ENCODE data around the gene RAPGEF3. TPM values are rescaled to one million over a fixed set of nuclear protein-coding genes. Genes with fewer than 3 reads are reported as not detected.

Gene RAPGEF3
- total and polyA plus RNA-seq, 2 of the 8 experiments (the other 6 are each of a cell fraction or from before 2014, with no cell fraction given), result 5.0 to 9.4 TPM

DNA sequence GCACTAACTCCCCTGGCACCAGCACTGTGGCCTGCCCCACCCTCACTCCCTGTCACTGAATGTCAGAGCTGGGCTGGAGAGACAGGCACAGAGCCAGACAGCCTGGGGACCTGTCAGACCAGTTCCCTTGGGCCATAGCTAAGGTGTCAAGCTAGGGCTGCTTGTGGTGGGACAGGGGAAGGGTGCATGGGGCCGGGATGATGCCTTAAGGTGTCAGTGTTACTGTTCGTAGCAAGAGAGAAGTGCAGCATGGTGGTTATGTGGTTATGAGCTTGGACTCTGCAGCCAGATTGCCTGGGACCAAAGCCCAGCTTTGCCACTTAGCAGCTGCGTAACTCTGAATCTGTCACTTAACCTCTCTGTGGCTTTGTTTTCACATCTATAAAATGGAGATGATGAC lies 3.8 kb downstream of the RAPGEF3 start:
- Histone ChIP-seq H3K27ac (ENCODE audit: low read depth, low read length) (no peak overlapping the region), H2AK5ac (ENCODE audit: low read depth, low read length) (peak overlapping the region; percentile 26; the same call in 1 of the 2 replicates), H2BK20ac (ENCODE audit: low read length) (peak overlapping the region; percentile 2; the same call in 1 of the 2 replicates), H4K91ac (replicated peaks; ENCODE audit: insufficient read length, low read length) (no peak overlapping the region), H2AFZ (ENCODE audit: low read length) (no peak overlapping the region), H2BK120ac (replicated peaks; ENCODE audit: low read depth, low read length) (no peak overlapping the region), H4K20me1 (replicated peaks in 1 of 2; ENCODE audit: control insufficient read depth in 1 of 2, insufficient read depth in 2 of 2, low read length in 2 of 2) (no peaks in the 10 kb centered on the region), H3K23me2 (ENCODE audit: low read depth, low read length) (peaks cover 8% of the 10 kb centered on the region; the same call in 1 of the 2 replicates), H3K18ac (ENCODE audit: extremely low read depth, low read length) (no peak overlapping the region), H2BK15ac (ENCODE audit: low read length) (peak overlapping the region; percentile 85; the same call in 1 of the 2 replicates), H3K23ac (ENCODE audit: insufficient read length) (no peak overlapping the region), H2BK12ac (ENCODE audit: low read depth, low read length) (peak overlapping the region; percentile 78; the same call in 1 of the 2 replicates), H4K5ac (ENCODE audit: insufficient read length, low read depth, low read length) (no peak overlapping the region), H3K79me2 (ENCODE audit: control insufficient read depth in 1 of 2, insufficient read depth in 2 of 2, low read length in 2 of 2) (no peaks in the 10 kb centered on the region), H3K4ac (replicated peaks; ENCODE audit: insufficient read length, low read depth, low read length) (no peak overlapping the region), H2BK5ac (ENCODE audit: low read depth, low read length) (peak overlapping the region; percentile 37; the same call in 1 of the 2 replicates), H3K79me1 (ENCODE audit: low read depth, low read length) (no peaks in the 10 kb centered on the region), H3K4me1 (replicated peaks in 1 of 4; ENCODE audit: control insufficient read depth in 3 of 4, insufficient read depth in 4 of 4, low read length in 3 of 4) (peaks cover 14 to 27% (median 16%) of the 10 kb centered on the region in 4 experiments), H3K14ac (ENCODE audit: insufficient read length) (no peak overlapping the region), H3K27me3 (replicated peaks in 1 of 4; ENCODE audit: control insufficient read depth in 3 of 4, extremely low read depth in 1 of 4, insufficient read depth in 3 of 4, low read length in 3 of 4) (peaks cover 0 to 2% (median 0%) of the 10 kb centered on the region in 4 experiments; a peak in 2 of 7 replicates), H3K56ac (replicated peaks; ENCODE audit: insufficient read length, low read depth, low read length) (no peak overlapping the region), H3K36me3 (ENCODE audit: control insufficient read depth in 2 of 4, insufficient read depth in 4 of 4, low read length in 3 of 4) (no peaks in the 10 kb centered on the region), H3K4me2 (ENCODE audit: insufficient read depth in 1 of 2, low read depth in 2 of 2, low read length in 2 of 2) (no peak overlapping the region), H3K9me3 (ENCODE audit: insufficient read depth in 2 of 2, low read depth in 1 of 2, low read length in 1 of 2) (no peaks in the 10 kb centered on the region), H4K8ac (ENCODE audit: extremely low read depth, insufficient read depth, low read length) (no peak overlapping the region), H3K4me3 (ENCODE audit: extremely low read depth in 1 of 4, insufficient read depth in 2 of 4, low read depth in 3 of 4, low read length in 4 of 4) (no peak overlapping the region), H3K9ac (replicated peaks in 1 of 4; ENCODE audit: extremely low read depth in 1 of 4, low read depth in 3 of 4, low read length in 3 of 4) (no peak overlapping the region)
- no peak for FAIRE-seq
- WGBS, 2 experiments (ENCODE audit: extremely low coverage in 1 of 2, insufficient coverage in 1 of 2, insufficient read length in 1 of 2, insufficient replicate concordance in 2 of 2, low coverage in 1 of 2, low lambda C conversion rate in 2 of 2, missing lambda C conversion rate in 1 of 2), result 89% methylated on average over 3 of the region's 3 CpGs; no CpG with 5 or more reads in 1 of the 2 experiments
- CTCF ChIA-PET (ENCODE audit: partially characterized antibody), result interaction anchor here (0.9 to 64.6 kb wide), 9 partner anchors 8 to 443 kb away, joined by 3 to 2442 read pairs (median 7); partner anchors contain the start of genes ENDOU, SLC48A1 and VDR
- DNase-seq (ENCODE audit: low read depth in 1 of 2, low spot score in 2 of 2), result no peak
- POLR2A ChIA-PET (ENCODE audit: partially characterized antibody), result interaction anchor here (1.1 to 5.6 kb wide), 8 partner anchors 14 to 64 kb away, joined by 3 to 78 read pairs (median 4); partner anchors contain the start of genes ENDOU and SLC48A1
- TF ChIP-seq JUN (IDR thresholded peaks at IDR 0.05; ENCODE audit: low read depth, low read length) (no peak), EZH2 (IDR thresholded peaks at IDR 0.05; ENCODE audit: low read depth, low read length, severe bottlenecking) (no peak), CTBP2 (IDR thresholded peaks at IDR 0.05; ENCODE audit: borderline replicate concordance, insufficient read depth, insufficient read length, low read length) (no peak), KDM1A (IDR thresholded peaks at IDR 0.05; ENCODE audit: borderline replicate concordance, low read length) (no peak), SP4 (IDR thresholded peaks at IDR 0.05; ENCODE audit: low read length) (no peak), RBBP5 (IDR thresholded peaks at IDR 0.05; ENCODE audit: borderline replicate concordance, low read depth, low read length) (no peak), SRF (IDR thresholded peaks at IDR 0.05; ENCODE audit: low read depth, low read length) (no peak), SAP30 (IDR thresholded peaks at IDR 0.05; ENCODE audit: insufficient read depth, insufficient replicate concordance, low read length) (no peak), CHD1 (IDR thresholded peaks at IDR 0.05; ENCODE audit: low read depth, low read length) (no peak), KDM4A (IDR thresholded peaks at IDR 0.05; ENCODE audit: low read depth, low read length, severe bottlenecking) (no peak)
- TF ChIP-seq, protein P1, sequence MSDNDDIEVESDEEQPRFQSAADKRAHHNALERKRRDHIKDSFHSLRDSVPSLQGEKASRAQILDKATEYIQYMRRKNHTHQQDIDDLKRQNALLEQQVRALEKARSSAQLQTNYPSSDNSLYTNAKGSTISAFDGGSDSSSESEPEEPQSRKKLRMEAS (IDR thresholded peaks at IDR 0.05), result no peak
- TF ChIP-seq, protein P2, sequence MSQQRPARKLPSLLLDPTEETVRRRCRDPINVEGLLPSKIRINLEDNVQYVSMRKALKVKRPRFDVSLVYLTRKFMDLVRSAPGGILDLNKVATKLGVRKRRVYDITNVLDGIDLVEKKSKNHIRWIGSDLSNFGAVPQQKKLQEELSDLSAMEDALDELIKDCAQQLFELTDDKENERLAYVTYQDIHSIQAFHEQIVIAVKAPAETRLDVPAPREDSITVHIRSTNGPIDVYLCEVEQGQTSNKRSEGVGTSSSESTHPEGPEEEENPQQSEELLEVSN (IDR thresholded peaks at IDR 0.05), result no peak

Data from H1 (cell line).